Neuronal stem cell (in vitro differentiated cells): ENCODE measurements around the gene PTPN14.
A peak's percentile ranks its signal among the peaks of the same experiment; 100 is the strongest.

Experiments used
- DNase-seq: peaks from one replicate; pipeline ENCODE4 v3.0.0-alpha.2; 2013; ENCODE audit warnings: low spot score
- H2AFZ ChIP-seq: one replicate; pipeline ENCODE4 v1.6.1; 2013; ENCODE audit warnings: mild to moderate bottlenecking, low read length, inconsistent platforms
- H2AK5ac ChIP-seq: 2 replicates; pipeline ENCODE4 v1.6.1; 2013; ENCODE audit warnings: low read depth, mild to moderate bottlenecking, inconsistent platforms, low read length, moderate library complexity, mixed read lengths
- H2BK120ac ChIP-seq: 2 replicates; pipeline ENCODE4 v1.6.1; 2013; ENCODE audit warnings: low read depth, mild to moderate bottlenecking, inconsistent platforms, low read length, moderate library complexity, mixed read lengths
- H2BK12ac ChIP-seq: one replicate; pipeline ENCODE4 v1.6.1; 2013; ENCODE audit warnings: low read length, inconsistent platforms
- H2BK15ac ChIP-seq: 2 replicates; pipeline ENCODE4 v1.6.1; 2013; ENCODE audit warnings: mild to moderate bottlenecking, low read length, inconsistent platforms, mixed read lengths
- H2BK5ac ChIP-seq: one replicate; pipeline ENCODE4 v1.6.1; 2013; ENCODE audit warnings: inconsistent platforms, mild to moderate bottlenecking, low read length, moderate library complexity
- H3K14ac ChIP-seq: one replicate; pipeline ENCODE4 v1.6.1; 2013; ENCODE audit warnings: low read length, inconsistent platforms
- H3K18ac ChIP-seq: 2 replicates; pipeline ENCODE4 v1.6.1; 2013; ENCODE audit warnings: low read length, inconsistent platforms
- H3K23ac ChIP-seq: 2 replicates; pipeline ENCODE4 v1.6.1; 2013; ENCODE audit warnings: low read depth, mild to moderate bottlenecking, mixed read lengths, low read length, inconsistent platforms; ENCODE audit not compliant: poor library complexity
- H3K27ac ChIP-seq: replicated peaks from 3 replicates; pipeline ENCODE4 v1.5.1; 2013; ENCODE audit warnings: low read length, inconsistent platforms
- H3K27me3 ChIP-seq, 3 experiments: 2 replicates each; pipeline ENCODE4 v1.6.1; 2013; ENCODE audit warnings: low read length in 3 of 3, mild to moderate bottlenecking in 2 of 3, inconsistent platforms in 1 of 3, low read depth in 1 of 3, mixed read lengths in 1 of 3, moderate library complexity in 1 of 3; ENCODE audit not compliant: control insufficient read depth in 3 of 3, insufficient read depth in 3 of 3
- H3K36me3 ChIP-seq, 2 donors: replicated peaks in 1 of 2; 2 replicates each; pipeline ENCODE4 v1.6.1; 2013; ENCODE audit warnings: low read length in 2 of 2; ENCODE audit not compliant: control insufficient read depth in 2 of 2, insufficient read depth in 2 of 2
- H3K4ac ChIP-seq: 2 replicates; pipeline ENCODE4 v1.6.1; 2013; ENCODE audit warnings: inconsistent platforms, mild to moderate bottlenecking, low read length, moderate library complexity
- H3K4me1 ChIP-seq, 2 donors: 1 replicate in 1 of 2; 2 replicates in 1 of 2; pipeline ENCODE4 v1.6.1; 2013; ENCODE audit warnings: low read length in 2 of 2, low read depth in 1 of 2; ENCODE audit not compliant: control insufficient read depth in 2 of 2, insufficient read depth in 1 of 2
- H3K4me2 ChIP-seq: one replicate; pipeline ENCODE4 v1.6.1; 2013; ENCODE audit warnings: mild to moderate bottlenecking, low read length, inconsistent platforms; ENCODE audit not compliant: insufficient read depth, poor library complexity, severe bottlenecking
- H3K4me3 ChIP-seq, 2 donors: 2 replicates each; pipeline ENCODE4 v1.5.1; 2013; ENCODE audit warnings: low read length in 2 of 2, mild to moderate bottlenecking in 2 of 2, inconsistent platforms in 1 of 2, moderate library complexity in 1 of 2
- H3K79me1 ChIP-seq: one replicate; pipeline ENCODE4 v1.6.1; 2013; ENCODE audit warnings: low read depth, mild to moderate bottlenecking, inconsistent platforms, low read length, moderate library complexity
- H3K9ac ChIP-seq: one replicate; pipeline ENCODE4 v1.6.1; 2013; ENCODE audit warnings: mild to moderate bottlenecking, low read depth, low read length, inconsistent platforms; ENCODE audit not compliant: poor library complexity
- H3K9me3 ChIP-seq, 2 donors: replicated peaks in 1 of 2; 2 replicates each; pipeline versions ENCODE3 to v1.6.1; 2013; ENCODE audit warnings: low read length in 2 of 2, mild to moderate bottlenecking in 2 of 2, inconsistent platforms in 1 of 2, low read depth in 1 of 2, mixed read lengths in 1 of 2, moderate library complexity in 1 of 2; ENCODE audit not compliant: control insufficient read depth in 2 of 2, insufficient read depth in 1 of 2
- H4K8ac ChIP-seq: one replicate; pipeline ENCODE4 v1.6.1; 2013; ENCODE audit warnings: low read depth, mild to moderate bottlenecking, inconsistent platforms, low read length, moderate library complexity
- H4K91ac ChIP-seq: one replicate; pipeline ENCODE4 v1.6.1; 2013; ENCODE audit warnings: low read length, low read depth, mild to moderate bottlenecking, inconsistent platforms; ENCODE audit not compliant: poor library complexity
- WGBS, 2 donors: extraction: QIAGEN DNeasy Blood & Tissue Kit; methylation state at CpG; one replicate each; pipeline ENCODE4 v1.1.7; 2013; ENCODE audit warnings: missing lambda C conversion rate in 2 of 2, mixed read lengths in 1 of 2; ENCODE audit not compliant: insufficient read length in 2 of 2, insufficient replicate concordance in 1 of 2; ENCODE audit errors: extremely low coverage in 2 of 2; 5-methylcytosine and 5-hydroxymethylcytosine counted together

PTPN14 gene

DNA sequence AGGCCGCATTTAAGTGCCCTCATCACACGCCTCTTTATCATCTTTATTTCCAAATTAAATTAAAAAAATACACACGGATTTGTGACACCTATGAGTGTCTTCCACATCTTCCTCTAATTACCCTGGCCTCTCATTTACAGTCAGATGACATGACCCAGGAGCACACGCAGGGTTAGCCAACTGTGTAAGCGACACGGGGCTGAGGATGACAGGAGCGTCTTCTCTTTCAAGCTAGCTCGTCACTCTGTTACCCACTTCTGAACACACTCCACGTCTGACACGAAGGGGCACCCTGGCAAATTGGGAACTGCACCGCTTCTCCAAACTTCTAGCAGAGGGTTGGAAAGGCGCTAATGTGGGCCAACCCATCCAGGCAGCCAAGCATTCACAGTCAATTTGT lies 158.3 kb downstream of the PTPN14 start:
- Histone ChIP-seq H4K91ac (no peak overlapping the region), H2BK120ac (no peak overlapping the region), H3K9ac (no peak overlapping the region), H3K14ac (no peak overlapping the region), H2BK15ac (no peak overlapping the region), H3K4ac (no peak overlapping the region), H2BK5ac (no peak overlapping the region), H3K36me3 (peaks cover 9 to 70% of the 10 kb centered on the region in 2 donors), H2BK12ac (no peak overlapping the region), H4K8ac (no peak overlapping the region), H3K9me3 (no peaks in the 10 kb centered on the region), H3K23ac (no peak overlapping the region), H3K79me1 (no peaks in the 10 kb centered on the region), H2AFZ (no peak overlapping the region), H3K4me2 (no peak overlapping the region), H3K4me3 (no peak overlapping the region), H3K27me3 (no peaks in the 10 kb centered on the region), H3K18ac (no peak overlapping the region), H3K27ac (no peak overlapping the region), H2AK5ac (no peak overlapping the region), H3K4me1 (no peaks in the 10 kb centered on the region)
- no CpG with 5 or more reads among the region's 12 CpGs for WGBS, 2 donors
- DNase-seq: no peak

DNA sequence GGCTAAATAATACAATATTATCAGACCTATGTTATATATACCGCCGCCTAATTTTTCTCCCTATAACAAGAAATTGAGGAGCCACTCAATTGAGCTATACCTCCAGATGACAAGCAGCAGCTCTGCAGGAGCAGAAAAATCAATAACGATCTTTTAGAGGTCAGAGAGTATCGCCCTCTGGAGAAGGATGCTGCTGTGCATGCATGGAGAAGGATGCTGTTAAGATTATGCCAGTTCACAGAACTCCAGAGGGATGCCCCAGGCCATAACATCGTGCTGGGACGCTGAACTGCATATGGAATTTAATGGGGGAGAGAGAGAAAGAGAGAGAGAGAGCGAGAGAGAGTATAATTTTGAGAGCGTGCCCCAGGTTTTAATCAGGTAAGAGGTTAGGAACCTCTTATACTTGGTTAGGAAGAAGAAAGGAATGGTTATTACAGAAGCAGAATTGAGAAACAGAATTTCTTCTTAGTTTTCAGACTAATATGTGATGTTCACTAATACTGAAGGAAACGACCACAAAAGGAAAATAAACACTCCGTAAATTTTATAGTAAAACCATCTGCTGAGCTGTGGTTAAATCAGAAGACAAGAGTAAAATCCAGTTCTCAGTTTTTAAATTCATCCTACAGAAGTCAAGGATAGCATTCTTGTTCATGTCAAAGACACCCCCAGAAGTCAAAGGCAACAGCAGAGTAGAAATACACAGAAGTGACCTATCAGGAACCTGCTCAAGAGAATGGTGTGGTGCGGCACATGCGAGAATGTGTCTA lies 159.3 kb downstream of the PTPN14 start:
- H3K4me1 ChIP-seq: no peaks in the 10 kb centered on the region
- no peaks in the 10 kb centered on the region for H3K27me3 ChIP-seq
- H2BK5ac ChIP-seq: no peak overlapping the region
- no peak overlapping the region for H2BK15ac ChIP-seq
- no peak overlapping the region for H3K27ac ChIP-seq
- no peak overlapping the region for H4K91ac ChIP-seq
- H2BK120ac ChIP-seq: no peak overlapping the region
- DNase-seq: no peak
- H2AFZ ChIP-seq: no peak overlapping the region
- H2BK12ac ChIP-seq: no peak overlapping the region
- peaks cover 9 to 60% of the 10 kb centered on the region in 2 donors for H3K36me3 ChIP-seq
- no peak overlapping the region for H3K14ac ChIP-seq
- no peaks in the 10 kb centered on the region for H3K9me3 ChIP-seq
- no peak overlapping the region for H2AK5ac ChIP-seq
- no peaks in the 10 kb centered on the region for H3K79me1 ChIP-seq
- H3K9ac ChIP-seq: no peak overlapping the region
- H3K18ac ChIP-seq: no peak overlapping the region
- H4K8ac ChIP-seq: no peak overlapping the region
- no peak overlapping the region for H3K4me2 ChIP-seq
- no CpG with 5 or more reads among the region's 12 CpGs for WGBS, 2 donors
- H3K23ac ChIP-seq: no peak overlapping the region
- no peak overlapping the region for H3K4me3 ChIP-seq
- no peak overlapping the region for H3K4ac ChIP-seq

DNA sequence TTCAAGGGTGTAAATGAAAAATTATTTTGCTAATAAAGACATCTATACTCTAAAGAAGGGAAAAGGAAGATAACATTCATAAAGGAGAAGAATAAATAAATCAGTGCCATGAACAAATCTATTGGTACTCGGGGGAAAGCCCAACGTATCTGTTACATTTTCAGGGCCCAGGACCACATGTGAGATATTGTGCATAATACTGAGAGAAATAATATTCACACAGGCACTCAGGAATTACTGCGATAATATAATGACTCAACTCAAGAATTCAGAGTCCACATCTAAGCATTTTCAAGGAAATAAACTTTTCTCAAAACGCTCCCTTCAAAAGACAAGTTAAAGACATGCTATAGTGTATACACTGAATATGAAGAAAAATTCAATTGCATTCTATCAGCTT lies 161.7 kb downstream of the PTPN14 start:
- H3K4me2 ChIP-seq: no peak overlapping the region
- no peak overlapping the region for H2BK15ac ChIP-seq
- no peak overlapping the region for H3K14ac ChIP-seq
- H2BK12ac ChIP-seq: no peak overlapping the region
- DNase-seq: no peak
- no peak overlapping the region for H3K23ac ChIP-seq
- no peak overlapping the region for H3K27ac ChIP-seq
- no peak overlapping the region for H2AFZ ChIP-seq
- no peak overlapping the region for H3K4ac ChIP-seq
- H4K91ac ChIP-seq: no peak overlapping the region
- H2AK5ac ChIP-seq: no peak overlapping the region
- no peaks in the 10 kb centered on the region for H3K9me3 ChIP-seq
- H2BK120ac ChIP-seq: no peak overlapping the region
- no peaks in the 10 kb centered on the region for H3K79me1 ChIP-seq
- H3K4me3 ChIP-seq: no peak overlapping the region
- no peak overlapping the region for H2BK5ac ChIP-seq
- H3K27me3 ChIP-seq: no peaks in the 10 kb centered on the region
- no peaks in the 10 kb centered on the region for H3K4me1 ChIP-seq
- H3K18ac ChIP-seq: no peak overlapping the region
- H3K36me3 ChIP-seq: peaks cover 8 to 56% of the 10 kb centered on the region in 2 donors
- H4K8ac ChIP-seq: no peak overlapping the region
- no peak overlapping the region for H3K9ac ChIP-seq
- WGBS, 2 donors: no CpG with 5 or more reads among the region's 4 CpGs

DNA sequence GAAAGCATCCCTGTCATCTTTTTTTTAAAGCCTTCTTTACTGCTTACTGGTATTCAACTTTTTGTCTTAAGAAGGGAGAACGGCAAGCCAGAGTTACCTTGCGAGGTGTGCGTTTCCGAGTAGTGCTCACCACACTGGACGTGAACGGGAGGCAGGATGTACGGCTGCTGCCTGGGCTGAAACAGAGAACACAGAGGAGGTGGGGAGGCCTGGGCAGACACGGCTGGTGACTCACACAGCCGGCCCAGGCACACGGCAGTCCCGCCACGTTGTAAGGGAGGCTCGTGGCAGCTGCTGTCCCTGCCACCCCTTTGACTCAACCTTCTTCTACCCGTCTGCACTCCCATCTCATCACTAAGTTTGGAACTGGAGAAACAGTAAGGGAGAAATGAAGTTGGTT lies 164.7 kb downstream of the PTPN14 start:
- no peak overlapping the region for H3K27ac ChIP-seq
- H3K27me3 ChIP-seq: no peaks in the 10 kb centered on the region
- no peak overlapping the region for H2BK5ac ChIP-seq
- H2BK120ac ChIP-seq: no peak overlapping the region
- no peak overlapping the region for H2AFZ ChIP-seq
- peaks cover 1% of the 10 kb centered on the region for H3K79me1 ChIP-seq
- no peak overlapping the region for H4K8ac ChIP-seq
- WGBS, 2 donors: no CpG with 5 or more reads among the region's 14 CpGs
- no peak overlapping the region for H3K18ac ChIP-seq
- H4K91ac ChIP-seq: no peak overlapping the region
- no peak overlapping the region for H3K4me2 ChIP-seq
- H3K23ac ChIP-seq: no peak overlapping the region
- H3K4ac ChIP-seq: no peak overlapping the region
- H3K14ac ChIP-seq: no peak overlapping the region
- H3K9ac ChIP-seq: peak overlapping the region; percentile 36
- peaks cover 19 to 58% of the 10 kb centered on the region in 2 donors for H3K36me3 ChIP-seq
- DNase-seq: no peak
- H3K4me1 ChIP-seq: no peaks in the 10 kb centered on the region
- no peak overlapping the region for H2AK5ac ChIP-seq
- H2BK12ac ChIP-seq: peak overlapping the region; percentile 28
- no peak overlapping the region for H2BK15ac ChIP-seq
- no peaks in the 10 kb centered on the region for H3K9me3 ChIP-seq
- H3K4me3 ChIP-seq: no peak overlapping the region
